ENCODE results near the gene FGF21.

FGF21 gene

GRCh38 chr19:48720251-48720612, 35.1 kb upstream of the FGF21 start:
- no peak for DNase-seq
- Histone ChIP-seq H3K79me1 (ENCODE audit: low read length) (peaks cover 3% of the 10 kb centered on the region), H2BK5ac (ENCODE audit: low read depth, low read length, poor library complexity) (no peak overlapping the region), H3K18ac (ENCODE audit: low read length) (no peak overlapping the region), H3K9ac (ENCODE audit: low read length) (no peak overlapping the region), H3K79me2 (ENCODE audit: control insufficient read depth, insufficient read depth, low read length, poor library complexity) (no peaks in the 10 kb centered on the region), H3K27ac (ENCODE audit: low read depth, low read length) (no peak overlapping the region), H3K27me3 (ENCODE audit: insufficient read depth, low read length) (no peaks in the 10 kb centered on the region), H2AK5ac (ENCODE audit: low read length) (no peak overlapping the region), H4K8ac (ENCODE audit: low read depth, low read length) (peak overlapping the region; percentile 73), H2BK120ac (ENCODE audit: insufficient read depth, low read length, poor library complexity) (no peak overlapping the region), H3K4me1 (ENCODE audit: control insufficient read depth in 1 of 2, insufficient read depth in 2 of 2, low read length in 2 of 2) (peaks cover 6 to 9% of the 10 kb centered on the region in 2 experiments), H3K14ac (ENCODE audit: low read length) (no peak overlapping the region), H3K9me3 (ENCODE audit: insufficient read depth, low read depth, low read length) (no peaks in the 10 kb centered on the region), H3K36me3 (ENCODE audit: control insufficient read depth in 1 of 2, insufficient read depth in 2 of 2, low read length in 2 of 2) (no peaks in the 10 kb centered on the region), H3K23ac (ENCODE audit: low read length) (no peak overlapping the region), H4K91ac (ENCODE audit: low read depth, low read length) (no peak overlapping the region), H3K4me3 (ENCODE audit: low read depth, low read length) (no peak overlapping the region), H4K12ac (ENCODE audit: low read depth, low read length) (peak overlapping the region; percentile 59), H2BK12ac (ENCODE audit: low read length) (no peak overlapping the region), H2AFZ (ENCODE audit: insufficient read depth, low read length, poor library complexity) (peak overlapping the region; percentile 30), H3K4me2 (ENCODE audit: low read length) (peak overlapping the region; percentile 34), H3K4ac (ENCODE audit: low read depth, low read length) (no peak overlapping the region)
- WGBS (ENCODE audit: extremely low coverage, insufficient coverage, insufficient read length) = no CpG with 5 or more reads among the region's 12 CpGs

- H4K12ac ChIP-seq (ENCODE audit: low read depth, low read length) = peak overlapping the region; percentile 47
- peaks cover 6 to 9% of the 10 kb centered on the region in 2 experiments for H3K4me1 ChIP-seq (ENCODE audit: control insufficient read depth in 1 of 2, insufficient read depth in 2 of 2, low read length in 2 of 2)
- peak overlapping the region; percentile 40 for H4K91ac ChIP-seq (ENCODE audit: low read depth, low read length)
- peak overlapping the region; percentile 77 for H3K4me3 ChIP-seq (ENCODE audit: low read depth, low read length)
- H3K79me2 ChIP-seq (ENCODE audit: control insufficient read depth, insufficient read depth, low read length, poor library complexity) = no peaks in the 10 kb centered on the region
- H3K23ac ChIP-seq (ENCODE audit: low read length) = no peak overlapping the region
- WGBS (ENCODE audit: extremely low coverage, insufficient coverage, insufficient read length) = no CpG with 5 or more reads among the region's 42 CpGs
- H4K8ac ChIP-seq (ENCODE audit: low read depth, low read length) = peak overlapping the region; percentile 75
- no peak overlapping the region for H2AK5ac ChIP-seq (ENCODE audit: low read length)
- H3K4me2 ChIP-seq (ENCODE audit: low read length) = peak overlapping the region; percentile 66
- peak; percentile 100 for DNase-seq
- peaks cover 3% of the 10 kb centered on the region for H3K79me1 ChIP-seq (ENCODE audit: low read length)
- H2BK5ac ChIP-seq (ENCODE audit: low read depth, low read length, poor library complexity) = no peak overlapping the region
- peak overlapping the region; percentile 43 for H3K14ac ChIP-seq (ENCODE audit: low read length)
- H2BK12ac ChIP-seq (ENCODE audit: low read length) = no peak overlapping the region
- no peaks in the 10 kb centered on the region for H3K27me3 ChIP-seq (ENCODE audit: insufficient read depth, low read length)
- peak overlapping the region; percentile 37 for H3K9ac ChIP-seq (ENCODE audit: low read length)
- H3K36me3 ChIP-seq (ENCODE audit: control insufficient read depth in 1 of 2, insufficient read depth in 2 of 2, low read length in 2 of 2) = no peaks in the 10 kb centered on the region
- H3K18ac ChIP-seq (ENCODE audit: low read length) = peak overlapping the region; percentile 28
- H2AFZ ChIP-seq (ENCODE audit: insufficient read depth, low read length, poor library complexity) = peak overlapping the region; percentile 74
- no peak overlapping the region for H3K4ac ChIP-seq (ENCODE audit: low read depth, low read length)
- H3K9me3 ChIP-seq (ENCODE audit: insufficient read depth, low read depth, low read length) = no peaks in the 10 kb centered on the region
- H2BK120ac ChIP-seq (ENCODE audit: insufficient read depth, low read length, poor library complexity) = peak overlapping the region; percentile 19
- H3K27ac ChIP-seq (ENCODE audit: low read depth, low read length) = peak overlapping the region; percentile 4
Observed at GRCh38 chr19:48720613-48721296, 34.6 kb upstream of the FGF21 start.

- Histone ChIP-seq H2AK5ac (ENCODE audit: low read length) (no peak overlapping the region), H3K27ac (ENCODE audit: low read depth, low read length) (no peak overlapping the region), H3K23ac (ENCODE audit: low read length) (no peak overlapping the region), H2BK5ac (ENCODE audit: low read depth, low read length, poor library complexity) (no peak overlapping the region), H3K4me1 (ENCODE audit: control insufficient read depth in 1 of 2, insufficient read depth in 2 of 2, low read length in 2 of 2) (peaks cover 2 to 3% of the 10 kb centered on the region in 2 experiments), H3K9me3 (ENCODE audit: insufficient read depth, low read depth, low read length) (peaks cover 6% of the 10 kb centered on the region), H3K4ac (ENCODE audit: low read depth, low read length) (no peak overlapping the region), H3K79me2 (ENCODE audit: control insufficient read depth, insufficient read depth, low read length, poor library complexity) (no peaks in the 10 kb centered on the region), H3K79me1 (ENCODE audit: low read length) (peaks cover 3% of the 10 kb centered on the region), H4K12ac (ENCODE audit: low read depth, low read length) (no peak overlapping the region), H2AFZ (ENCODE audit: insufficient read depth, low read length, poor library complexity) (no peak overlapping the region), H4K91ac (ENCODE audit: low read depth, low read length) (no peak overlapping the region), H2BK120ac (ENCODE audit: insufficient read depth, low read length, poor library complexity) (no peak overlapping the region), H3K4me3 (ENCODE audit: low read depth, low read length) (no peak overlapping the region), H3K27me3 (ENCODE audit: insufficient read depth, low read length) (no peaks in the 10 kb centered on the region), H3K36me3 (ENCODE audit: control insufficient read depth in 1 of 2, insufficient read depth in 2 of 2, low read length in 2 of 2) (no peaks in the 10 kb centered on the region), H3K14ac (ENCODE audit: low read length) (no peak overlapping the region), H4K8ac (ENCODE audit: low read depth, low read length) (no peak overlapping the region), H3K4me2 (ENCODE audit: low read length) (no peak overlapping the region), H3K9ac (ENCODE audit: low read length) (no peak overlapping the region), H3K18ac (ENCODE audit: low read length) (no peak overlapping the region), H2BK12ac (ENCODE audit: low read length) (no peak overlapping the region)
- WGBS (ENCODE audit: extremely low coverage, insufficient coverage, insufficient read length) = no CpG with 5 or more reads among the region's 11 CpGs
- DNase-seq = no peak
Observed at GRCh38 chr19:48722196-48722708, 33.1 kb upstream of the FGF21 start.

GRCh38 chr19:48724796-48725753, 30.2 kb upstream of the FGF21 start:
- no peak overlapping the region for H2BK12ac ChIP-seq (ENCODE audit: low read length)
- no peak overlapping the region for H3K4ac ChIP-seq (ENCODE audit: low read depth, low read length)
- H2AK5ac ChIP-seq (ENCODE audit: low read length) = no peak overlapping the region
- H3K79me2 ChIP-seq (ENCODE audit: control insufficient read depth, insufficient read depth, low read length, poor library complexity) = no peaks in the 10 kb centered on the region
- H3K4me3 ChIP-seq (ENCODE audit: low read depth, low read length) = peak overlapping the region; percentile 35
- no peak overlapping the region for H2BK5ac ChIP-seq (ENCODE audit: low read depth, low read length, poor library complexity)
- no peaks in the 10 kb centered on the region for H3K27me3 ChIP-seq (ENCODE audit: insufficient read depth, low read length)
- H3K27ac ChIP-seq (ENCODE audit: low read depth, low read length) = no peak overlapping the region
- H2AFZ ChIP-seq (ENCODE audit: insufficient read depth, low read length, poor library complexity) = no peak overlapping the region
- no peak overlapping the region for H3K4me2 ChIP-seq (ENCODE audit: low read length)
- no peak overlapping the region for H4K12ac ChIP-seq (ENCODE audit: low read depth, low read length)
- H2BK120ac ChIP-seq (ENCODE audit: insufficient read depth, low read length, poor library complexity) = no peak overlapping the region
- H3K79me1 ChIP-seq (ENCODE audit: low read length) = peaks cover 3% of the 10 kb centered on the region
- no peak overlapping the region for H3K23ac ChIP-seq (ENCODE audit: low read length)
- H3K18ac ChIP-seq (ENCODE audit: low read length) = no peak overlapping the region
- H3K9ac ChIP-seq (ENCODE audit: low read length) = no peak overlapping the region
- no CpG with 5 or more reads among the region's 11 CpGs for WGBS (ENCODE audit: extremely low coverage, insufficient coverage, insufficient read length)
- H3K9me3 ChIP-seq (ENCODE audit: insufficient read depth, low read depth, low read length) = peaks cover 6% of the 10 kb centered on the region
- peak overlapping the region; percentile 47 for H4K91ac ChIP-seq (ENCODE audit: low read depth, low read length)
- peak in 1 of 2 donors; percentile 59 for DNase-seq
- peak overlapping the region; percentile 33 for H4K8ac ChIP-seq (ENCODE audit: low read depth, low read length)
- peaks cover 2 to 3% of the 10 kb centered on the region in 2 experiments for H3K4me1 ChIP-seq (ENCODE audit: control insufficient read depth in 1 of 2, insufficient read depth in 2 of 2, low read length in 2 of 2)
- H3K14ac ChIP-seq (ENCODE audit: low read length) = no peak overlapping the region
- no peaks in the 10 kb centered on the region for H3K36me3 ChIP-seq (ENCODE audit: control insufficient read depth in 1 of 2, insufficient read depth in 2 of 2, low read length in 2 of 2)

Measured in trophoblast cell (in vitro differentiated cells and primary cell).